LNCaP clone FGC (cell line): ENCODE data around the gene SLC9B1.

Experiments used
- DNase-seq: peaks from one replicate; pipeline ENCODE4 v3.0.0-alpha.2; 2011; ENCODE audit warnings: low read depth
- H3K4me3 ChIP-seq: 2 replicates; pipeline ENCODE4 v1.5.1; 2011; ENCODE audit warnings: mild to moderate bottlenecking, low read depth, low read length, control low read depth
- TF ChIP-seq, protein P1 (sequence below): IDR thresholded peaks from 2 replicates; pipeline ENCODE4 v1.5.1; 2012; ENCODE audit warnings: mild to moderate bottlenecking; ENCODE audit not compliant: control insufficient read depth, insufficient read depth; ENCODE audit errors: extremely low read depth

The SLC9B1 gene

GRCh38 chr4:102862016-102862415, 157.5 kb downstream of the SLC9B1 start:
- no peak for DNase-seq
- TF ChIP-seq, protein P1, sequence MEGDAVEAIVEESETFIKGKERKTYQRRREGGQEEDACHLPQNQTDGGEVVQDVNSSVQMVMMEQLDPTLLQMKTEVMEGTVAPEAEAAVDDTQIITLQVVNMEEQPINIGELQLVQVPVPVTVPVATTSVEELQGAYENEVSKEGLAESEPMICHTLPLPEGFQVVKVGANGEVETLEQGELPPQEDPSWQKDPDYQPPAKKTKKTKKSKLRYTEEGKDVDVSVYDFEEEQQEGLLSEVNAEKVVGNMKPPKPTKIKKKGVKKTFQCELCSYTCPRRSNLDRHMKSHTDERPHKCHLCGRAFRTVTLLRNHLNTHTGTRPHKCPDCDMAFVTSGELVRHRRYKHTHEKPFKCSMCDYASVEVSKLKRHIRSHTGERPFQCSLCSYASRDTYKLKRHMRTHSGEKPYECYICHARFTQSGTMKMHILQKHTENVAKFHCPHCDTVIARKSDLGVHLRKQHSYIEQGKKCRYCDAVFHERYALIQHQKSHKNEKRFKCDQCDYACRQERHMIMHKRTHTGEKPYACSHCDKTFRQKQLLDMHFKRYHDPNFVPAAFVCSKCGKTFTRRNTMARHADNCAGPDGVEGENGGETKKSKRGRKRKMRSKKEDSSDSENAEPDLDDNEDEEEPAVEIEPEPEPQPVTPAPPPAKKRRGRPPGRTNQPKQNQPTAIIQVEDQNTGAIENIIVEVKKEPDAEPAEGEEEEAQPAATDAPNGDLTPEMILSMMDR, result no peak
- H3K4me3 ChIP-seq, result no peak overlapping the region

GRCh38 chr4:102860611-102861324, 158.7 kb downstream of the SLC9B1 start:
- H3K4me3 ChIP-seq, result no peak overlapping the region
- TF ChIP-seq, protein P1, result no peak
- DNase-seq, result no peak

DNA sequence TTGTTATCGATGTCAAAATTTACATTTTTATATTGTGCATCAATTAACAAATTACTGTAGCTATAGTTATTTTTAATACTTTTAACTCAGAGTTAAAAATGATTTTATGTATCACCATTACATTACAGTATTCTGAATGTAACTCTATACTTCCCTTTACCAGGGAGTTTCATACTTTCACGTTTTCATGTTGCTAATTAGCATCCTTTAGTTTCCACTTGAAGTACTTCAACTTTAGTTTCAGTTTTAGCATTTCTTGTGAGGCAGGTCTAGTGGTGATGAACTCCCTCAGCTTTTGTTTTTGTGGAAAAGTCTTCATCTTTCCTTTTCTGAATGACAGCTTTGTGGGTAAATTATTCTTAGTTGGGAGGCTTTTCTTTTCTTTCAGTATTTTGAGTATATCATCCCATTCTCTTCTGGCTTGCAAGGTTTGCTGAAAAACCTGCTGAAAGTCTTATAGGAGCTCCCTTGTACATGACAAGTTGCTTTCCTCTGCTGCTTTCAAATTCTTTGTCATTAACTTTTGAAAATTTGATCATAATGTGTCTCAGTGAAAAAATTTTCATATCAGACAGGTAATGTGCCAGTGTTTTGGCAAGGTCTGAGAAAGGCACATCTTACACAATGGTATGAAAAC, 160.6 kb downstream of the SLC9B1 start:
- TF ChIP-seq, protein P1, result no peak
- H3K4me3 ChIP-seq, result no peak overlapping the region
- no peak for DNase-seq
